Vagina (tissue), 2 donors: ENCODE measurements around the gene PATJ. TPM values are rescaled to one million over a fixed set of nuclear protein-coding genes. Genes with fewer than 3 reads are reported as not detected.
"Not testable (repeated sequence)": the region's sequence is repeated elsewhere in the genome, so short reads cannot be mapped to it uniquely, and the experiment has no call there.

Experiments
- DNase-seq, 2 donors: peaks; one replicate each; pipeline ENCODE4 v3.0.0-alpha.2; 2017; ENCODE audit errors: extremely low spot score in 2 of 2
- H3K27ac ChIP-seq: fragments of 200-600 bp; sonication (generic); one replicate; pipeline ENCODE4 v1.5.1; 2019
- H3K27me3 ChIP-seq: fragments of 200-600 bp; sonication (generic); one replicate; pipeline ENCODE4 v1.5.1; 2019
- H3K36me3 ChIP-seq, 2 donors: fragments of 200-600 bp; sonication (generic); one replicate each; pipeline ENCODE4 v1.5.1; 2017 to 2019
- H3K4me1 ChIP-seq: fragments of 200-600 bp; sonication (generic); one replicate; pipeline ENCODE4 v1.5.1; 2019
- H3K4me3 ChIP-seq, 2 donors: fragments of 200-600 bp; sonication (generic); 1 replicate in 1 of 2; 2 replicates in 1 of 2; pipeline ENCODE4 v1.5.1; 2016 to 2019
- H3K9me3 ChIP-seq: fragments of 200-600 bp; sonication (generic); one replicate; pipeline ENCODE4 v1.5.1; 2019
- CTCF ChIP-seq, 3 experiments: fragments of 450-650 bp in 2 of 3; fragments of 200-600 bp in 1 of 3; sonication (generic) in 1 of 3; IDR thresholded peaks; one replicate each; pipeline ENCODE4 v1.5.1; 2017 to 2019; ENCODE audit warnings: antibody characterized with exemption in 3 of 3, mild to moderate bottlenecking in 2 of 3, moderate library complexity in 2 of 3
- POLR2A ChIP-seq, 2 donors: fragments of 450-650 bp; IDR thresholded peaks; one replicate each; pipeline ENCODE4 v1.6.1; 2017; ENCODE audit warnings: antibody characterized with exemption in 2 of 2, mild to moderate bottlenecking in 2 of 2, moderate library complexity in 2 of 2
- POLR2AphosphoS5 ChIP-seq, 2 donors: sonication (generic); formaldehyde crosslinking; IDR thresholded peaks; one replicate each; pipeline ENCODE4 v1.9.0; 2017; ENCODE audit warnings: antibody characterized with exemption in 2 of 2, mild to moderate bottlenecking in 2 of 2, low read depth in 1 of 2; ENCODE audit not compliant: insufficient read depth in 1 of 2
- intact Hi-C: fragments of 100-400 bp; cut with DNase I; formaldehyde crosslinking; loops from one replicate; pipeline ENCODE4 v1.15.1; 2023
- total RNA-seq: library from RNA; depleted of rRNA; stranded (reverse); fragments of >200 nt; gene quantifications from one replicate; pipeline ENCODE4 v1.2.3, GENCODE V29; 2016

PATJ gene
- total RNA-seq, 1 donor from 2014 or later = 83.2 TPM

DNA sequence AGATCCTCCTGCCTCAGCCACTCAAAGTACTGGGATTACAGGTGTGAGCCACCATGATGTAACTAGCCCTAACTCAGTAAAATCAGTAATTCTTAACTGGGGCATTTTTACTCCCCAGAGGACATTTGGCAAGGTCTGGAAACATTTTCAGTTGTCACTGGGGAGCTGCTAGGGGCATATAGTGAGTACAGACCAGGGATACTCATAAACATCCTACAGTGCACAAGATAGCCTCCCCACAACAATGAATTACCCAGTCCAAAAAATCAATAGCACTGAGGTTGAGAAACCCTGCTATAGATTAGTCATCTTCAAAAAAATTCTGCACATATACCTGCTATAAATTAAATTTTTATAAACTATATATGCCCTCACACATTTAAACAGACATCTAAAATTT lies 30.3 kb upstream of the PATJ start:
- Histone ChIP-seq H3K27me3 (no peaks in the 10 kb centered on the region), H3K27ac (no peak overlapping the region), H3K9me3 (no peaks in the 10 kb centered on the region), H3K4me3 (no peak overlapping the region), H3K4me1 (no peaks in the 10 kb centered on the region), H3K36me3 (peaks cover 0 to 9% of the 10 kb centered on the region in 2 donors)
- DNase-seq = no peak
- TF ChIP-seq CTCF (IDR thresholded peaks at IDR 0.05) = no peak
- TF ChIP-seq POLR2A (IDR thresholded peaks at IDR 0.05) = no peak
- no peak for TF ChIP-seq POLR2AphosphoS5 (IDR thresholded peaks at IDR 0.05; ENCODE audit: insufficient read depth in 1 of 2, low read depth in 1 of 2)
- intact Hi-C loops = no loop called here

GRCh38 chr1:61718996-61719663 lies 23.1 kb upstream of the PATJ start:
- H3K4me1 ChIP-seq = peaks cover 15% of the 10 kb centered on the region
- H3K9me3 ChIP-seq, H3K36me3 ChIP-seq, intact Hi-C loops, H3K27ac ChIP-seq, H3K27me3 ChIP-seq, H3K4me3 ChIP-seq, DNase-seq: not testable (repeated sequence)

- intact Hi-C loops = no loop called here
- H3K36me3 ChIP-seq = no peaks in the 10 kb centered on the region
- H3K27me3 ChIP-seq = no peaks in the 10 kb centered on the region
- H3K9me3 ChIP-seq = no peaks in the 10 kb centered on the region
- no peak for TF ChIP-seq POLR2A (IDR thresholded peaks at IDR 0.05)
- TF ChIP-seq CTCF (IDR thresholded peaks at IDR 0.05) = no peak
- TF ChIP-seq POLR2AphosphoS5 (IDR thresholded peaks at IDR 0.05; ENCODE audit: insufficient read depth in 1 of 2, low read depth in 1 of 2) = no peak
- peaks cover 19% of the 10 kb centered on the region for H3K4me1 ChIP-seq
- H3K4me3 ChIP-seq = peak overlapping the region; percentile 76 to 93
- peak overlapping the region; percentile 90 for H3K27ac ChIP-seq
- DNase-seq = no peak
Observed at GRCh38 chr1:61724506-61724812, 17.8 kb upstream of the PATJ start.

- H3K27ac ChIP-seq = peak within 1 kb of the TSS; percentile 90
- H3K4me1 ChIP-seq = peaks cover 19% of the 10 kb centered on the region
- DNase-seq = peak in 1 of 2 donors; percentile 93
- no peaks in the 10 kb centered on the region for H3K27me3 ChIP-seq
- no peaks in the 10 kb centered on the region for H3K9me3 ChIP-seq
- H3K36me3 ChIP-seq = no peaks in the 10 kb centered on the region
- no peak for TF ChIP-seq CTCF (IDR thresholded peaks at IDR 0.05)
- peak in 1 of 2 donors; percentile 64 for TF ChIP-seq POLR2A (IDR thresholded peaks at IDR 0.05)
- peak; percentile 93 to 95 for TF ChIP-seq POLR2AphosphoS5 (IDR thresholded peaks at IDR 0.05; ENCODE audit: insufficient read depth in 1 of 2, low read depth in 1 of 2)
- peak within 1 kb of the TSS; percentile 76 to 93 for H3K4me3 ChIP-seq
- intact Hi-C loops = no loop called here
Observed at GRCh38 chr1:61724813-61725694, 17.2 kb upstream of the PATJ start, which contains the start of gene TM2D1. TSS of gene TM2D1 (minus strand) at chr1:61725141. CDS start at chr1:61725120, 21 bp downstream.

- Histone ChIP-seq H3K36me3 (no peaks in the 10 kb centered on the region), H3K27me3 (no peaks in the 10 kb centered on the region), H3K27ac (no peak overlapping the region), H3K4me3 (no peak overlapping the region), H3K4me1 (peaks cover 14% of the 10 kb centered on the region), H3K9me3 (no peaks in the 10 kb centered on the region)
- intact Hi-C loops = no loop called here
- DNase-seq = no peak
- TF ChIP-seq POLR2AphosphoS5 (IDR thresholded peaks at IDR 0.05; ENCODE audit: insufficient read depth in 1 of 2, low read depth in 1 of 2) = no peak
- no peak for TF ChIP-seq POLR2A (IDR thresholded peaks at IDR 0.05)
- TF ChIP-seq CTCF (IDR thresholded peaks at IDR 0.05) = no peak
Observed at GRCh38 chr1:61727544-61727943, 14.7 kb upstream of the PATJ start.

- intact Hi-C loops, H3K27ac ChIP-seq, H3K9me3 ChIP-seq, H3K27me3 ChIP-seq, H3K4me1 ChIP-seq, H3K36me3 ChIP-seq, DNase-seq, H3K4me3 ChIP-seq: not testable (repeated sequence)
Observed at GRCh38 chr1:61730679-61731078, 11.6 kb upstream of the PATJ start.
